Tibial nerve (tissue), 3 donors: ENCODE results near the gene CAPN15.

Source experiments
- CTCF ChIP-seq, 5 experiments: fragments of 200-600 bp in 3 of 5; fragments of 450-650 bp in 2 of 5; sonication (generic) in 3 of 5; IDR thresholded peaks; one replicate each; pipeline ENCODE4 v1.5.1; 2016 to 2019; ENCODE audit warnings: antibody characterized with exemption in 5 of 5, mild to moderate bottlenecking in 3 of 5, moderate library complexity in 2 of 5
- POLR2A ChIP-seq, 2 donors: fragments of 450-650 bp; IDR thresholded peaks; one replicate each; pipeline ENCODE4 v1.6.1; 2017; ENCODE audit warnings: antibody characterized with exemption in 2 of 2, mild to moderate bottlenecking in 2 of 2, moderate library complexity in 2 of 2

- TF ChIP-seq CTCF (IDR thresholded peaks at IDR 0.05) (no peak), POLR2A (IDR thresholded peaks at IDR 0.05) (no peak)
Observed at GRCh38 chr16:502179-502943, 25.2 kb upstream of the CAPN15 start.
